AG04449 (cell line): ENCODE data around the gene COG3.

Experiments
- CTCF ChIA-PET: fragments of 350-600 bp; formaldehyde crosslinking; extraction: SDS; loops from one replicate; lab custom pipeline; 2021; ENCODE audit warnings: antibody characterized with exemption; lab: Yijun Ruan, JAX
- POLR2A ChIA-PET: fragments of 400-600, 350-600 bp; formaldehyde crosslinking; extraction: SDS; loops from one replicate; lab custom pipeline; 2020; ENCODE audit warnings: antibody characterized with exemption, inconsistent platforms; lab: Yijun Ruan, JAX
- DNase-seq: peaks from one replicate; pipeline ENCODE4 v3.0.0-alpha.2; 2010; ENCODE audit warnings: low read depth, low spot score
- H3K4me3 ChIP-seq: 2 replicates; pipeline ENCODE4 v1.5.1; 2011; ENCODE audit warnings: low read depth, mild to moderate bottlenecking, control low read depth, low read length
- TF ChIP-seq, protein P1 (sequence below): IDR thresholded peaks from one replicate; pipeline ENCODE4 v1.5.1; 2011; ENCODE audit warnings: mild to moderate bottlenecking, moderate library complexity, low read length, control low read depth, inconsistent platforms; ENCODE audit not compliant: insufficient read depth; ENCODE audit errors: missing control alignments

The COG3 gene

DNA sequence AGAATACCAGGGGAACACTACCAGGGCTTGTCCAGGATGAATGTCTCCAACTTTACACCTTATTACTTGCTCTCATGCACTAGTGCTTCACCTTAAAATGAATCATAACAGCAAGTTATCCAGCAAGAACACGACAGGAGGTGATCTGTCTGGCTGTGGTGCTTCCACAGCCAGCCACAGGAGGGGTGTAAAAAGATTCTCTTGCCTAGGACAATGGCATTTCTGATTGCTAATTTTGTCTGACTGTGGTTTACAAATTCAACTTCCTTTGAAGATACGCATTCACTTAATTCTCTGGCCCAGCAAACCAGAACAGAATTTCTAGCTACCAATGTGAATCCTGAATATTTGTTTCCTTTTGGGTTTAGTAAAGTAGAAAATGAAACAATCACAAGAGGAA is 23.1 kb upstream of the COG3 start:
- no peak for DNase-seq
- TF ChIP-seq, protein P1, sequence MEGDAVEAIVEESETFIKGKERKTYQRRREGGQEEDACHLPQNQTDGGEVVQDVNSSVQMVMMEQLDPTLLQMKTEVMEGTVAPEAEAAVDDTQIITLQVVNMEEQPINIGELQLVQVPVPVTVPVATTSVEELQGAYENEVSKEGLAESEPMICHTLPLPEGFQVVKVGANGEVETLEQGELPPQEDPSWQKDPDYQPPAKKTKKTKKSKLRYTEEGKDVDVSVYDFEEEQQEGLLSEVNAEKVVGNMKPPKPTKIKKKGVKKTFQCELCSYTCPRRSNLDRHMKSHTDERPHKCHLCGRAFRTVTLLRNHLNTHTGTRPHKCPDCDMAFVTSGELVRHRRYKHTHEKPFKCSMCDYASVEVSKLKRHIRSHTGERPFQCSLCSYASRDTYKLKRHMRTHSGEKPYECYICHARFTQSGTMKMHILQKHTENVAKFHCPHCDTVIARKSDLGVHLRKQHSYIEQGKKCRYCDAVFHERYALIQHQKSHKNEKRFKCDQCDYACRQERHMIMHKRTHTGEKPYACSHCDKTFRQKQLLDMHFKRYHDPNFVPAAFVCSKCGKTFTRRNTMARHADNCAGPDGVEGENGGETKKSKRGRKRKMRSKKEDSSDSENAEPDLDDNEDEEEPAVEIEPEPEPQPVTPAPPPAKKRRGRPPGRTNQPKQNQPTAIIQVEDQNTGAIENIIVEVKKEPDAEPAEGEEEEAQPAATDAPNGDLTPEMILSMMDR: peak; percentile 28
- no peak overlapping the region for H3K4me3 ChIP-seq
- ChIA-PET POLR2A (no interaction called here), CTCF (no interaction called here)

DNA sequence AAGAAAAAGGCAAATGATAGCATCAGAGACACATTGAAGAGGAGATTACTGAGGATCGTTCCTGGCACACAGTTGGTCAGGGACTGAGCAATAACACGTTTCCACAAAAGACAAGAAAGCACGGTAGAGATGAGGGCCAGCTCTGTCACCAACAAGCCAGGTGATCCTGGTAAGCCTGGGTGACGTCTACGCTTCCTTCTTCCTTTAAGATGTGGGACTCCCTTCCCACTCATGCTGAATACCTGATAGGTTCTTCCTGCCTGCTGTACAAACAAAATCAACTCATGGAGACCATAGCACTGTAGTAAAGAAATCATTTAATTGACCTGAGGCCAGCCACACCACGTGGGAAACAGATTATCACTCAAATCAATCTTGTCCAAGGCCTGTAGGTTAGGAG is 19.7 kb upstream of the COG3 start:
- CTCF ChIA-PET: no interaction called here
- no peak overlapping the region for H3K4me3 ChIP-seq
- no peak for DNase-seq
- POLR2A ChIA-PET: no interaction called here
- TF ChIP-seq, protein P1: no peak

DNA sequence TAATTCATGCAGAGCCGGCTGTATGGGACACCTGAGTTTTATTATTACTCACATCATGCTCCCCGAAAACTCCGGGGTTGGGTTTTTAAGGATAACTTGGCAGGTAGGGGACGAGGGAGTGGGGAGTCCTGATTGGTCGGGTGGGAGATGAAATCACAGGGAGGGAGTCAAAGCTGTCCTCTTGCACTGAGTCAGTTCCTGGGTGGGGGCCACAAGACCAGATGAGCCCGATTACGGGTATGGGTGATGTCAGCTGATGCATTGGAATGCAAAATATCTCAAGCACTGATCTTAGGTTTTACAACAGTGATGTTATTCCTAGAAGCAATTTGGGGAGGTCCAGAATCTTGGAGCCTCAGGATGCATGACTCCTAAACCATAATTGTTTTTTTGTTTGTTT is 18.6 kb upstream of the COG3 start:
- ChIA-PET CTCF (no interaction called here), POLR2A (no interaction called here)
- DNase-seq: no peak
- no peak overlapping the region for H3K4me3 ChIP-seq
- TF ChIP-seq, protein P1: no peak

DNA sequence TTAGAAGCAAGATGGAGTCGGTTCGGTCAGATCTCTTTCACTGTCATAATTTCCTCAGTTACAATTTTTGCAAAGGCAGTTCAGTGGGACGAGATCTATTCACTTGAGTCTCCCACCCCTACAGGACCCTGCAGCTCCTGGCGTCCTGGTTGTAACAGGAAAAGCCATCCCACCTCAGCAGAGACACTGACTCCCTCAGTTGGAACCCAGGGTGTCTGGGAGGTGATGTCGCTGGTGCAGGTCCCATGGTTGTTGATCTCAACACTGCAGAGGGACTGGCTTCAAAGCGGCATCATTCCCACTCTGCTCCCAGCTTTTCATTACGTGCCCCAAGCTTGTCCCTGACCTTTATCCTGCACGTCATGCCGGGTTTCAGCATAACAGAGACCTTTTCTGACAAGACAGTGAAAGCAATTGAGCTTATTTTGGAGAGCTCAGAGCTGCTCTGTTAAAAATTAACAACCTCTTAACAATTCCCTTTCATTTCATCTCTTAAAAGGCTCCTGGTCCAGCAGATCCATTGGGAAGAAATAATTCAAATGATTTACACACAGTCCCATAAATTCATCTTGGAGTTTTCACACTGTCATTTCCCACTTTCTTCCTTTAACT is 17.6 kb upstream of the COG3 start:
- ChIA-PET CTCF (interaction anchor here (1.1 kb wide), 1 partner anchor 76 kb away, joined by 3 read pairs; no protein-coding TSS in a partner anchor), POLR2A (no interaction called here)
- no peak for DNase-seq
- H3K4me3 ChIP-seq: no peak overlapping the region
- TF ChIP-seq, protein P1: no peak

DNA sequence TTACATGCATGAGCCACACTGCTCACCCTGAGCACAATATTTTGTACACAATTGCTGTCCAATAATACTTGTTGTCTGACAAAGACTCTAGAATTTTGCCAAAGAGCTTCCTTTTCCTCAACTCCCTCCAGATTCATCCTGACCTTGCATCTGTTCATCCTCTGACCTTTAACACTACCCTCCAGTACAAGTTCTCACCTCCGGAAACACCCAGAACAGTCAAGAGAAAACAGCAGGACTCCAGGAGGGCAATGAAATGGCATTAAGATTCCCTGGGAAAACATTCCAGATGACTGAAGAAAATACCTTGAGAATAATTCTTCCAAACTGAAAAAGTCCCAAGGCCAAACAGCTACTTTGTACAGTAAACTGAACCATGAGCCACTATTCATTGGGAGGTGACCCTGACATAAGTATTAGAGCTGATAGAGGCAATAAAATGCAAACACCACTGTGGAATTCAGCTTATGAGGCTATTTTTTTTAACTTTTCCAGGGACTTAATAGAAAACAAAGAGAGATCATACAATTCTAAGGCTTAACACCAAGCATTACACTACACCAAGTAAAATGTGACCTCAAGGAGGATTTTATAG is 15.7 kb upstream of the COG3 start:
- ChIA-PET CTCF (interaction anchor here (0.9 to 1.8 kb wide), 3 partner anchors 9 to 32 kb away, joined by 3 to 5 read pairs (median 3); no protein-coding TSS in a partner anchor), POLR2A (no interaction called here)
- no peak for DNase-seq
- no peak overlapping the region for H3K4me3 ChIP-seq
- TF ChIP-seq, protein P1: no peak

DNA sequence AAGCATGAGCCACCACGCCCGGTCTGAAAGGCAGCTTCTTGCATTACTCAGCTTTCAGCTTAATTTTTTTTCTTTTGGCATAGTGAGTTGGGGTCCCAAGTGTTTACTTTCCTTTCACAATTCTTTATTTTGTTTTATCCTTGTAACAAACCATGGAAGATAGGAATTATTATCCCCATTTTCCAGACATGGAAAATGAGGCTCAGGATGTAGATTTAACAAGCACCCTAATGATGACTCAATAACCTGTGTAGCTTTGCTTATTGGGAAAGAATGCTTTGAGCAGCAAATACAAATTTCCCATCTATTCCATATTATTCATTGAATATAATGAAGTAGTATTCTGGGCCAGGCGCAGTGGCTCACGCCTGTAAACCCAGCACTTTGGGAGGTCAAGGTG is 13.5 kb upstream of the COG3 start:
- DNase-seq: no peak
- ChIA-PET CTCF (no interaction called here), POLR2A (no interaction called here)
- TF ChIP-seq, protein P1: no peak
- H3K4me3 ChIP-seq: no peak overlapping the region
